ENCODE data around the gene BCAS3. TPM values are rescaled to one million over a fixed set of nuclear protein-coding genes. Genes with fewer than 3 reads are reported as not detected.

BCAS3 gene
- total RNA-seq, 1 experiment from 2014 or later, result 26.3 TPM

- H3K36me3 ChIP-seq (ENCODE audit: control insufficient read depth in 1 of 2, insufficient read depth in 2 of 2, low read length in 2 of 2), result no peaks in the 10 kb centered on the region
- DNase-seq (ENCODE audit: low read depth, low spot score), result no peak
- H3K4me1 ChIP-seq (ENCODE audit: control insufficient read depth in 1 of 2, insufficient read depth in 2 of 2, low read length in 2 of 2), result no peaks in the 10 kb centered on the region
- BruUV-seq (replicated peaks), result no TSS peak
- no peak overlapping the region for H3K9ac ChIP-seq (ENCODE audit: low read length)
- ChIA-PET POLR2A (no interaction called here), RAD21 (ENCODE audit: low non-redundant PET in 1 of 2, low total read pairs in 2 of 2, uncharacterized antibody in 2 of 2, unreplicated experiment in 2 of 2) (interaction anchor here in 1 of 2 experiments (0.5 kb wide), 1 partner anchor 16 kb away, joined by 3 read pairs; no protein-coding TSS in a partner anchor), CTCF (no interaction called here)
- H3K4me3 ChIP-seq (replicated peaks in 1 of 2; ENCODE audit: low read depth in 1 of 2, low read length in 2 of 2), result no peak overlapping the region
- no peak overlapping the region for H3K27ac ChIP-seq (ENCODE audit: low read depth, low read length)
- no peaks in the 10 kb centered on the region for H3K9me3 ChIP-seq (ENCODE audit: control insufficient read depth in 1 of 2, insufficient read depth in 1 of 2, low read depth in 1 of 2, low read length in 2 of 2)
- TF ChIP-seq EZH2 (IDR thresholded peaks at IDR 0.05) (no peak), RAD21 (IDR thresholded peaks at IDR 0.05; ENCODE audit: low read depth) (no peak), MAX (IDR thresholded peaks at IDR 0.05) (no peak), ZBTB33 (IDR thresholded peaks at IDR 0.05; ENCODE audit: extremely low read depth, insufficient replicate concordance, low read length) (no peak), TCF7L2 (IDR thresholded peaks at IDR 0.05; ENCODE audit: borderline replicate concordance, extremely low read depth, insufficient read depth, insufficient read length) (no peak), POLR2AphosphoS5 (IDR thresholded peaks at IDR 0.05; ENCODE audit: low read depth, low read length) (no peak)
- H2AFZ ChIP-seq (ENCODE audit: low read depth, low read length, poor library complexity, severe bottlenecking), result no peak overlapping the region
- H3K4me2 ChIP-seq (ENCODE audit: low read length), result no peak overlapping the region
- H4K20me1 ChIP-seq (ENCODE audit: insufficient read depth), result no peaks in the 10 kb centered on the region
- H3K9me2 ChIP-seq (ENCODE audit: insufficient read depth), result no peaks in the 10 kb centered on the region
- ATAC-seq, result no peak
- no peaks in the 10 kb centered on the region for H3K27me3 ChIP-seq (ENCODE audit: insufficient read depth, low read length)
- H3K79me2 ChIP-seq (ENCODE audit: insufficient read depth, low read length), result no peaks in the 10 kb centered on the region
- intact Hi-C loops (cut with micrococcal nuclease), result no loop called here
Observed at GRCh38 chr17:61174310-61174709, 496.7 kb downstream of the BCAS3 start.

All from HCT116 (cell line).